Pancreas (tissue), 10 donors: ENCODE measurements around the gene PLCXD3. TPM values are rescaled to one million over a fixed set of nuclear protein-coding genes. Genes with fewer than 3 reads are reported as not detected.

Experiments used
- ATAC-seq, 4 donors: fragments of 200-7000 bp; cut with Tn5 transposase; one replicate each; pipeline versions ENCODE4 v1.8.0 to v1.9.1; 2020; ENCODE audit warnings: mild to moderate bottlenecking in 4 of 4, moderate library complexity in 4 of 4
- DNase-seq, 6 donors: peaks; one replicate each; pipeline ENCODE4 v3.0.0-alpha.2; 2020
- FAIRE-seq: peaks from 2 replicates; lab custom pipeline; 2012; peaks lifted over from hg19 to GRCh38; lab: Jason Lieb, UNC
- H3K27ac ChIP-seq, 4 donors: fragments of 200-600 bp; sonication (generic); 1 replicate in 3 of 4; 2 replicates in 1 of 4; pipeline versions ENCODE4 v1.5.0 to v1.8.0; 2020
- H3K27me3 ChIP-seq, 4 donors: fragments of 200-600 bp; one replicate each; pipeline ENCODE4 v1.8.0; 2021
- H3K36me3 ChIP-seq, 3 donors: fragments of 200-600 bp; sonication (generic) in 1 of 3; one replicate each; pipeline versions ENCODE4 v1.5.0 to v1.8.0; 2020 to 2021
- H3K4me1 ChIP-seq, 3 donors: fragments of 200-600 bp; one replicate each; pipeline ENCODE4 v1.8.0; 2021
- H3K4me3 ChIP-seq, 4 donors: fragments of 200-600 bp; sonication (generic) in 2 of 4; one replicate each; pipeline versions ENCODE4 v1.5.0 to v1.8.0; 2020 to 2021
- H3K9me3 ChIP-seq, 4 donors: fragments of 200-600 bp; one replicate each; pipeline ENCODE4 v1.8.0; 2021
- CTCF ChIP-seq, 4 donors: fragments of 200-600 bp; sonication (generic) in 3 of 4; IDR thresholded peaks; one replicate each; pipeline versions ENCODE4 v1.5.0 to v1.8.0; 2021; ENCODE audit warnings: antibody characterized with exemption in 4 of 4
- WGBS, 2 donors: extraction: QIAGEN DNeasy Blood & Tissue Kit; methylation state at CpG; one replicate each; pipeline ENCODE4 v1.1.7; 2013; 5-methylcytosine and 5-hydroxymethylcytosine counted together
- intact Hi-C, 3 donors: fragments of 100-400 bp; cut with DNase I; formaldehyde crosslinking; loops; one replicate each; pipeline versions ENCODE4 v1.11.1 to v1.14.2; 2022
- polyA plus RNA-seq, 2 donors: library from polyadenylated mRNA; stranded (reverse); fragments of 200-250 nt; gene quantifications; one replicate each; pipeline ENCODE4 v1.2.3, GENCODE V29; 2013
- total RNA-seq, 6 donors: library from RNA; stranded (reverse); fragmentation: NEBNext Ultra II Directional in 4 of 6; extraction: Animal tissue kit (Norgen Biotek cat#: 25700) in 4 of 6; gene quantifications; one replicate each; pipeline versions ENCODE4 v1.2.1 to v1.2.4, GENCODE V29; 2021 to 2023
- donor health status: healthy with polysubstance abuse.
- donor health status: DM: no; HTN: no; CAD: no; lungs with moderate emphysema.
- donor health status: DM: no; HTN: no; CAD: no.
- donor health status: control.
- donor health status: control.
- donor health status: Bipolar disorder and iron deficiency.
- donor health status: DM: yes; HTN: yes; CAD: no.
- donor health status: DM: no; HTN: no; CAD: no.
- donor health status: DM: no; HTN: no; CAD: no.
- donor health status: DM: yes; HTN: yes; CAD: no.

PLCXD3 gene
- total and polyA plus RNA-seq, 8 donors, result 0.79 to 14.2 (median 3.0) TPM

- intact Hi-C loops, result no loop called here
- Histone ChIP-seq H3K27me3 (no peaks in the 10 kb centered on the region), H3K9me3 (no peaks in the 10 kb centered on the region), H3K4me1 (no peaks in the 10 kb centered on the region), H3K36me3 (no peaks in the 10 kb centered on the region), H3K27ac (no peak overlapping the region), H3K4me3 (no peak overlapping the region)
- 47 to 65% methylated on average over 1 of the region's 1 CpG for WGBS, 2 donors
- FAIRE-seq (no peak), ATAC-seq (no peak), DNase-seq (no peak)
- TF ChIP-seq CTCF (IDR thresholded peaks at IDR 0.05), result no peak
These were observed 197.8 kb downstream of the PLCXD3 start for GRCh38 chr5:41312478-41313060.

- Histone ChIP-seq H3K27ac (no peak overlapping the region), H3K9me3 (no peaks in the 10 kb centered on the region), H3K36me3 (no peaks in the 10 kb centered on the region), H3K4me1 (no peaks in the 10 kb centered on the region), H3K4me3 (no peak overlapping the region), H3K27me3 (no peaks in the 10 kb centered on the region)
- WGBS, 2 donors, result 71 to 72% methylated on average over 5 of the region's 5 CpGs
- FAIRE-seq (no peak), ATAC-seq (no peak), DNase-seq (no peak)
- intact Hi-C loops, result no loop called here
- TF ChIP-seq CTCF (IDR thresholded peaks at IDR 0.05), result no peak
These were observed 198.3 kb downstream of the PLCXD3 start for GRCh38 chr5:41312066-41312465.

GRCh38 chr5:41309275-41309674 lies 201.1 kb downstream of the PLCXD3 start:
- Histone ChIP-seq H3K9me3 (no peaks in the 10 kb centered on the region), H3K4me1 (no peaks in the 10 kb centered on the region), H3K27ac (no peak overlapping the region), H3K36me3 (no peaks in the 10 kb centered on the region), H3K4me3 (no peak overlapping the region), H3K27me3 (no peaks in the 10 kb centered on the region)
- WGBS, 2 donors, result 81 to 83% methylated on average over 2 of the region's 2 CpGs
- ATAC-seq (no peak), FAIRE-seq (no peak), DNase-seq (no peak)
- intact Hi-C loops, result no loop called here
- TF ChIP-seq CTCF (IDR thresholded peaks at IDR 0.05), result no peak

- H3K4me3 ChIP-seq, result no peak overlapping the region
- no peak for TF ChIP-seq CTCF (IDR thresholded peaks at IDR 0.05)
- DNase-seq (no peak), FAIRE-seq (no peak), ATAC-seq (no peak)
- no peak overlapping the region for H3K27ac ChIP-seq
- H3K4me1 ChIP-seq, result no peaks in the 10 kb centered on the region
- WGBS, 2 donors, result 83 to 90% methylated on average over 1 of the region's 1 CpG
- no peaks in the 10 kb centered on the region for H3K36me3 ChIP-seq
- no peaks in the 10 kb centered on the region for H3K27me3 ChIP-seq
- intact Hi-C loops, result no loop called here
- no peaks in the 10 kb centered on the region for H3K9me3 ChIP-seq
These were observed 204.4 kb downstream of the PLCXD3 start for GRCh38 chr5:41306005-41306404.

- TF ChIP-seq CTCF (IDR thresholded peaks at IDR 0.05), result no peak
- WGBS, 2 donors, result 76 to 90% methylated on average over 2 of the region's 2 CpGs
- FAIRE-seq (no peak), DNase-seq (no peak), ATAC-seq (no peak)
- Histone ChIP-seq H3K4me1 (no peaks in the 10 kb centered on the region), H3K4me3 (no peak overlapping the region), H3K27me3 (no peaks in the 10 kb centered on the region), H3K36me3 (no peaks in the 10 kb centered on the region), H3K9me3 (no peaks in the 10 kb centered on the region), H3K27ac (no peak overlapping the region)
- intact Hi-C loops, result no loop called here
These were observed 205.3 kb downstream of the PLCXD3 start for GRCh38 chr5:41305056-41305455.
